HG03460 (cell line): ENCODE results near the gene TBC1D4.

Experiments used
- ATAC-seq: cut with Tn5 transposase; IDR thresholded peaks from one replicate; pipeline ENCODE4 v1.9.1; 2021; ENCODE audit not compliant: unreplicated experiment

The TBC1D4 gene

GRCh38 chr13:75419656-75420055 lies 62.3 kb downstream of the TBC1D4 start:
- no peak for ATAC-seq

- ATAC-seq = no peak
Observed at GRCh38 chr13:75418997-75419396, 63.0 kb downstream of the TBC1D4 start.

- ATAC-seq = no peak
Observed at GRCh38 chr13:75418186-75418843, 63.7 kb downstream of the TBC1D4 start.

- no peak for ATAC-seq
Observed at GRCh38 chr13:75417656-75418055, 64.3 kb downstream of the TBC1D4 start.

GRCh38 chr13:75417012-75417384 lies 65.0 kb downstream of the TBC1D4 start:
- ATAC-seq = peak; percentile 9

- ATAC-seq = peak; percentile 74
Observed at GRCh38 chr13:75416327-75417011, 65.5 kb downstream of the TBC1D4 start.

- ATAC-seq = no peak
Observed at GRCh38 chr13:75415694-75416093, 66.3 kb downstream of the TBC1D4 start.

GRCh38 chr13:75415171-75415570 lies 66.8 kb downstream of the TBC1D4 start:
- ATAC-seq = no peak

- ATAC-seq = no peak
Observed at GRCh38 chr13:75414036-75414827, 67.7 kb downstream of the TBC1D4 start.

GRCh38 chr13:75411924-75412537 lies 69.9 kb downstream of the TBC1D4 start:
- no peak for ATAC-seq

- no peak for ATAC-seq
Observed at GRCh38 chr13:75410207-75410606, 71.8 kb downstream of the TBC1D4 start.

GRCh38 chr13:75407998-75408397 lies 74.0 kb downstream of the TBC1D4 start:
- no peak for ATAC-seq

GRCh38 chr13:75407473-75407872 lies 74.5 kb downstream of the TBC1D4 start:
- no peak for ATAC-seq

- ATAC-seq = no peak
Observed at GRCh38 chr13:75405976-75406703, 75.8 kb downstream of the TBC1D4 start.

GRCh38 chr13:75404726-75405125 lies 77.2 kb downstream of the TBC1D4 start:
- no peak for ATAC-seq

GRCh38 chr13:75402787-75403186 lies 79.2 kb downstream of the TBC1D4 start:
- peak; percentile 74 for ATAC-seq

- peak; percentile 67 for ATAC-seq
Observed at GRCh38 chr13:75400775-75401174, 81.2 kb downstream of the TBC1D4 start.

- ATAC-seq = no peak
Observed at GRCh38 chr13:75399879-75400217, 82.1 kb downstream of the TBC1D4 start.

- no peak for ATAC-seq
Observed at GRCh38 chr13:75399168-75399878, 82.6 kb downstream of the TBC1D4 start.

- no peak for ATAC-seq
Observed at GRCh38 chr13:75398072-75398471, 83.9 kb downstream of the TBC1D4 start.
